Measurements from ENCODE around the gene KMO.

Gene KMO

DNA sequence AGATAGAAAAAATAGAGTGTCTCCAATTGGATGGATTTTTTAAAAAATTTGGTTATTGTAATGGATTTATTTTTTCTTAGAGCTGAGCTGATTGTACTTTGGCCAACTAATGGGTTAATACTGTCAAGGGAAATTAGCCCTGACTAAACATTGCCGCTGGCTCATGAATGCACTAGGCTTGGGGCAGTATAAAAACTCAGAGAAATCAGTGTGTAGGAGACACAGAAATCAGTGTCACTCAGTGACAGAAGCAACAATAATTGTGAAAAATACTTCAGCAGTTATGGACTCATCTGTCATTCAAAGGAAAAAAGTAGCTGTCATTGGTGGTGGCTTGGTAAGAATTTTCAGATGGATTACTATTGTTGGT is at the start of gene KMO:
KMO (plus strand) TSS at position 217 of the 370 bp plus-strand sequence; CDS start at position 284, 67 bp downstream.
- DNase-seq (ENCODE audit: low read depth in 2 of 2) = no peak

DNA sequence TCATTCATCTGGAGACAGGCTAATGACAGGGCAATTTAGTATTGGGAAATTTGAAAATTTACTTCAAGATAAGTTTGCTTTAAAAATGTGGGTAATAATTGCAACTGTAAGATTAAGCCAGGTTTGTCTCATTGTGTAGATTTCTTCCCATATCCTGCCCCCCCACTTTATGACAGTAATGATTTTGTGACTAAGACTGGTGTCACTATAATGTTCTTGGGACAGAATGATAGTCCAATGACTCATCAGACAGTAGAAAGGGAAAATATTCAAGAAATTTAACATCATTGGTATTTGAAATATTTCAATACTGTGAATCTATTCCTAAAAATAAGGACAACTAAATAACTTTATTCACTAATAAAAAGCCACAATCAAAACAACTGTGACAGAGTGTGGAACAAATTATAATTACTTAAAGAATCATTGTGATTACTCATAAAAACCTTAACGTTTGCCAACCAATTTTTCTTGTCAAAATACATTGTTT is 49.4 kb upstream of the KMO start:
- DNase-seq (ENCODE audit: low read depth in 2 of 2) = peak; percentile 51 to 56

DNA sequence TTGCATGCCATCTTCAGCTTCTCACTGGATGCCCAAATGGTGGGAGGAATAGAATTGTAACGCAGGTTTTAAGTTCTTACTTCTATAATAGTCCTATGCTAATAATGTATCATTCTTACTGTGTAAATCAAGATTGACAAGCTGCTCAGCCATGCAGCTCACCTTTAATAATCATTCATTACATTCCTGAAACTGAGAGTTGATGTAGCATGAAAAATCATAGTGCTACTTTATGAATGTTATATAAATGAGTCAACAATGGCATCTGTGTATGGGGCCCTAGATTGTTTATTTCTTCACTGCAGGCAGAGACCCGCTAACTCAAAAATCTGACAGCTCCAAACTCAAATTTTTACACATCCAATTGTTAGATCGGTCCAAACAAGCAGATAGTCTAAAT is 47.0 kb upstream of the KMO start:
- no peak for DNase-seq (ENCODE audit: low read depth in 2 of 2)

DNA sequence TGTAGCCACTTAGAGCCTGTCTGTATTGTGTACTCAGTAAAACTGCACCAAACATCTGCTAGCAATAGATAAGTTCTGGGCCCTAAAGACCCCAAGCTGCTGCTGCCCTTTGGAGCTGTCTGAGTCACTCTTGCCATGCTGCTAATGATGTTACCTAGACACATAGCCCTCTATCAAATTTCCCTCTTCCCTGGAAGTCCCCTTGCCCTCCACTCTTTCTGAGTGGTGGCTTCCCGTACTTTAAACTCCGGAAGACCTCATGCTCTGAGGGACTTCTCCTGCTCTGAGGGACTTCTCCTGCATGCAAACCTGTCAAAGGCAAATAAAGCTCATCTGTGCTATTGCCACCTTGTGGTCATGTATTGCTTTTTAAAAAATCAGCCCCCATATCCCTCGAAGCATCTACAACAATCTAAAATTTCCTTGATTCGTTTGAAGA is 46.6 kb upstream of the KMO start:
- DNase-seq (ENCODE audit: low read depth in 2 of 2) = no peak

DNA sequence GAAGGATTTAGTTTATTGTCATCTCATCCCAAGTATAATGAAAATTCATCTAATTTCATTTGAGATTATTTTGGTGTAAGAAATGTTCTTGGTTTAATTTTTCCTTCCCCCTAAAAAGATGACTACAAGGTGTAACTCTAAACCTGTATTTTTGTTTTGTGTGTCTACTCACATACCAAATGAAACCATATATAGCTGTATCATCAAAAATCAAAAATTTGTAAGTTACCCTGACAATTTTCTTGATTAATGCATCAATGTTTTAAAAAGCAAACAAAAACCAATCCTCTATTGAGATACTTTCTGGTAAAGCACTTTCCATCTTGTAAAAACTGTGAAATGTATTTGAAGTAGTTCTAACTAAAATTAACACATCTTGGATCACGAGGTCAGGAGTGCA is 43.4 kb upstream of the KMO start:
- DNase-seq (ENCODE audit: low read depth in 2 of 2) = no peak

DNA sequence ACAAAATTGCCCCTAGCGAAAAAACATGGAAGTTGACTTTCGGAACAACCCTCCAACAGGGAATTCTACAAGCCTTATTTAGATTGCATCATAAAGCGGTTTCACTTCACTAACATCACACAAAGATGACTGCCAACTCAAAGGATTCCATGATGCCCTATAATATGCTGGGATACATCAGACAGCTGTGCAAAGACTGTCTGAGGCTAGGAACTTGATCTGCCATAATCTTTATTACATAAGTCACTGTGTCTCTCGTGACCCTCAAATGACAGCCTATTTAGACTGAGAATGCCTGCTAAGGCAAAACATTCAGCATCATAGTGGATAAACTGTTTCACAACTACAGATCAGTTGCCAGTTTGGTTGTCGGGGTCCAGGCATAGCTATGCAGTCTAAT is 36.4 kb upstream of the KMO start:
- no peak for DNase-seq (ENCODE audit: low read depth in 2 of 2)

DNA sequence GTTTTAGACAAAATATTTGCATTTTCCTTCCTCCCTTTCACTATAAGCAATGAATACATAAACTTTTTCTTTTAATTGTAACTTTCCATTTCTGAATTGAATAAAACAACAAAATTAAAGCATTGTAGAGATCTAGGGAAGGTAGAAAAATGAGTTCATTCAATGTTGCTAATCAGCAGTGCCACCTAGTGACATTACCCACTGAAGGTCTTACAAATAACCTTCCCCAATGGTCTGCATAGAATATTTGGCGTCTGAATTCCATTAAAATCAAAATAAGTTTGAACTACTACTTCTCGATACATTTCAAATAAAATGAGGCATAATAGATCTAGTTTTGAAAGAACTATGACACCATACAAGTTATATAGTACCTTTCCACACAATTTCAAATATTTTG is 32.3 kb upstream of the KMO start:
- no peak for DNase-seq (ENCODE audit: low read depth in 2 of 2)

DNA sequence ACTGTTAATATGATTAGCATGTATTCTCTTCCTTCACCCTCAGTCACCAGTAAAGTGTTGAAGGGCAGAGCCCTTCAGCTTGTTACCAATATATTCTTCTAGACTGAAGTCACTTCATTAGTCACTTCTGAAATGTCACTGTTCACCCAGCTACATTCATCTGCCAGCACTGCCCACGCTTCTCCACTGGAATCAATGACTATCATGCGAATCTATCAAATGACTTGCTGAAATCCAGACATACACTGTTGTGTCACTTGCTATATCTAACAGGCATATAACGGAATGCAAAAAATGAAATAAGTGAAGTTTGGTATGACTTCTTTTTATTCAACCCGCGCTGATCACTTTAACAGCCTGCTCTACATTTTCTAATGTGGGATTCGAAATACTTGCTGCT is 28.7 kb upstream of the KMO start:
- DNase-seq (ENCODE audit: low read depth in 2 of 2) = no peak

DNA sequence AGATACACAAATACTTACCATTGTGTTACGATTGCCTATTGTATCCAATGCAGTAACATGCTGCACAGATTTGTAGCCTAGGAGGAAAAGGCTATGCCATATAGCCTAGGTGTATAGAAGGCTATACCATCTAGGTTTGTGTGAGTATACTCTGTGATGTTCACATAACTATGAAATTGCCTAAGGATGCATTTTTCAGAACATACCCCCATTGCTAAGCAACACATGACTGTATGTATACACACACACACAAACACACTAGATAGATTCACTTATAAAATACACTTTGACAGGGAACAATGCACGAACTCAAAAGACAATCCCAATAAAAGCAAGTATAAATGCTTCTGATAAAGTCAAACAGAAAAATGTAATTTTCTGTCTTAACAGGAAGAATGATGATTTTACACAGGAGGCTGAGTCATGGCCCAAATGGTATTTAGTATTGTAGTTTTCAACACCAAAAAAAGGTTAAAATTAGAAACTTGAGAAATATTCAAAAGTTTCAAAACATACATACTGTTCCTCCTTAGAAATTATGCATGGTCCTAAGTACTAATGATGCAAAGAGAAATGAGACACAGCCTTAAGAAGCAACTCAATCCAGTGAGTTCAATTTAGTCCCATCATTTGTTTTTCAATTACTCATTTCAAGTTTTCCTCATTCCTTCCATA is 24.9 kb upstream of the KMO start:
- no peak for DNase-seq (ENCODE audit: low read depth in 2 of 2)

DNA sequence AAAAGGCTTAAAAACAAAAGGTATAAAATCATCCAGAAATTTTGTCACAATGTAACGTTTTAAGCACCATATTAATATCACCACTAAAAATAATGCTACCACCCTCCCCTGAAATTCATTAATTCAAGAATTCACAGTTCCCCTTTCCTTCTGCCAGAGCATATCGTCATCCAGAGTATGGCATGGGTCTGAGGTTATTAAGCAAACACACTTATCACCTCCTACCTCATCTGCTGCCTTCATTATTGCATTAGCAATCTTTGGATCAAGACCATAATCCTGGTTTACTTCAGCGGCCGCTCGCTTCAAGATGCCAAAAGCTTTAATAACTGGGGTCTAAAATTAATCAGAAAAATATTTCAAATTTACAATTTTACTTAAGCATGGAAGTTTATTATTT is 18.8 kb upstream of the KMO start:
- DNase-seq (ENCODE audit: low read depth in 2 of 2) = no peak

DNA sequence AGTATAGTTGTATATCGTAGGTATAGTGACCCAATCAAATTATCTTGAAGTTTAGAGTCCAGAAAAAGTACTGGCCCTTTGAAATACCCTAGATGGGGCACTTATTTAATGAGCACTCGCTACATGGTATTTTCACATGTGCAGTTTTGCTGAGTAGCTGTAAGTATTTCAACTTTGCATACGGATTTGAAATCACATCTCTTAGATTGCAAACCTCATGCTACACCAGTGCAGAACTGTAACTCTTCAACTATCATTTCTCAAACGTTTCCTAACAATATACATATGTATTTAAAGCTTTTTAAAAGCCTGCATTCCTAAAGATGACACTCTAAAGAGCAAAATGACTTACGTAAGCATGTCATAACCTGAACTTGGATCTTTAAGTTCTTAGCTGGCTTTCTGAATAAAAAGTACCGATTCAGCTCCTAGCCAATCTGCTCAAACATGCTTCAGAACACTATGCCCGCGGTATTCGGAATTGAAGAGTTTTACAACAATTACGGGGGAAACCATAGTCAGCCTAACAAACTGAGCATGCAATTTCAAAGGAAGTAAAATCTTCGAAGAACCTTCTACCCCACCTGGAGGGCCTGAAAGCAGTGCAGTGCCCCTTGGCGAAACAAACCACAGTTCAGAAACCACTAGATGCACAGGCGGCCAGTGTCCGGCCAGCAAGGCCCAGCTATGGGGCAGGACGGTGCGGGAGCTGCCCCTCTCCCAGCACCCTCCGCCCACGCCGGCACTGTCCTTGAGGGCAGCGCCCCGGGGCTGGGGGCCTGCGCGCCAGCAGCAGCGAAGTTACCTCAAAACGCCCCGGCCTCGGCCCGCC is 13.5 kb upstream of the KMO start:
- no peak for DNase-seq (ENCODE audit: low read depth in 2 of 2)

DNA sequence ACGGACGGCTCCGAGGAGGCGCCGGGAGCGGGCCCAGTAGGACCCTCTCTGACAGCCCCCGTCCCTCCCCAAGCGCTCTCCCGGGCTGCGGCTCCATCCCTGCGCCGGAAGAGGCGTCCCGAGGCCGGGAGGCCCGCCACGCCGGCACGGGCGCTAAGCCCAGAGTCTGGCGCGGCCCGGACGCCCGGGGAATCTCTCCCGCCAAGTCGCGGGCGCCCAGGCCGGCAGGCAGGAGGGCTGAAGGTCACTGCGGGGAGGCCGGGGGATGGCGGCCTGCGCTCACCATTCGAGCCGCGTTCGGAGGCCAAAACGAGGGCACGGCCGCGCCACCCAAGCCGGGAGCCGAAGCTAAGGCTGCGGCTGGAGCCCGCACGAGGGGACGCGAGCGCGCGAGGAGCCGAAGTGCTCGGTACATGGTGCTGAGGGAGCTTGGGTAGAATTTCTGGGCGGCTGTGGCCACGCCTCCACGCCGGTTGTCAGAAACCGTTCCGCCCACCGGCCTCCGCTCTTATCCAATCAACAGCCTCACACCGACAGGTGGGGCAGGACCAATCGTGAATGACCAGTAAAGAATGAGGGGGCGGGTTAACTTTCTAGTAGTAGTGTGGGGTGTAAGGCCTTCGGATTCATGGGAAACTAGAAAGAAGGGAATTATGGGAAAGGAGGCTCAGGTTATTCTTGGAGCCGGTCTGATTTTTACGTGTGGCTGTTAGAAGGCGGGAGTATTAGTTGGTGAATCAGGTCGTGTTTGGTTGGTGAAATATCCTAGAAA is 12.7 kb upstream of the KMO start, which contains the start of gene FH:
FH (minus strand) TSS at position 448 of the 772 bp plus-strand sequence; CDS start at position 415, 33 bp downstream.
- peak; percentile 94 to 95 for DNase-seq (ENCODE audit: low read depth in 2 of 2)

DNA sequence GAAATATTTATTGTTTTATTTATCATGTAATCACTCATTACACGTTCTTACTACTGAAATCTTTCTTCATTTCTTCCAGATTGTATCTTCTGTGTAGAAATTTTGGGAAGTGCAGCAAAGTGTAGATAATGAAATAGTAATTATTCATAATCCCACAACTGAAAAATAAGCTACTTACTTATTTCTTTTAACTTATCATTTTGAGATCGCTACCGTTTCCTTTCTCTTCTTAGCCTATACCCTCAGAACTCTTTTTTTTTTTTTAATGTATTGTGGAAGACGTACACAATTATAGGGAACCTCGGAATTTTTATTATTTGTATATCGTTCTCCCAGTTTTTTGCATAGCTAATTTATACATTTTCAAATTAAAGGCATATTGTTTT is 12.1 kb upstream of the KMO start:
- no peak for DNase-seq (ENCODE audit: low read depth in 2 of 2)

DNA sequence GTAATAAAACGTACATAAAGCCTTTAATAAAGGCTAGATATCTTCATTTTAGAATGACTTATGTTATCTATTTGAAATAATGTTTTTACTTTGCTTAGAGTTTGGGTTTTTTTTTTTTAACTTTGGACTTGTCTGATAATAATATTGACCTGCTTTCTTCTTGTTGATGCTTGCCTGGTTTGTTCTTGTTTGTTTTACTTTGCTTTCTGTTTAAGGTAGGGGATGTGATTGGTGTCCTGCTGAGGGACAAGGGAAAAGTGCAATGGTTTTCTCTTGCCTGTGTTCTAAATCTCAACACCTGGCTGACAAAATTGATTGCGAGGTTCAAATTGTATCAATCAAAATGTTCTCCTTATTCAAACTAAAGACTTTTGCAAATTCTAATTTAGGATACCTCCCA is 10.5 kb upstream of the KMO start:
- DNase-seq (ENCODE audit: low read depth in 2 of 2) = no peak

DNA sequence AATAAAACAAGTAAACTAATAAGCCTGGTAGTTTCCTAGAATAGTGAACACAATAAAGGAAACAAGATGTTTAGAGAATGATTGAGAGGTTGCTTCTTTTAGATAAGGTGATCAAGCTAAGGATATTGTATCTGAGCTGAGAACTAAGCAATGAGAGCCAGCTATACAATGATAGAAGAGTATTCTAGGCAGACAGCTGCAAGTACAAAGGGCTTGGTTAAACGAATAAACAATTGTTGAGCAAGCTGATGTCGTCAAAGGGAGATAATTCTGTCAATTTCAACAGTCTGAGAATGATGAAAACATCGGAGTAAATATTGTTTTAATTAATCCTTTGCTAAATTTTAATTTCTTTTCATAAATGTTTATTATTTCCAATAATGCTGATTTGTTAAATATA is 7.2 kb upstream of the KMO start:
- DNase-seq (ENCODE audit: low read depth in 2 of 2) = no peak

DNA sequence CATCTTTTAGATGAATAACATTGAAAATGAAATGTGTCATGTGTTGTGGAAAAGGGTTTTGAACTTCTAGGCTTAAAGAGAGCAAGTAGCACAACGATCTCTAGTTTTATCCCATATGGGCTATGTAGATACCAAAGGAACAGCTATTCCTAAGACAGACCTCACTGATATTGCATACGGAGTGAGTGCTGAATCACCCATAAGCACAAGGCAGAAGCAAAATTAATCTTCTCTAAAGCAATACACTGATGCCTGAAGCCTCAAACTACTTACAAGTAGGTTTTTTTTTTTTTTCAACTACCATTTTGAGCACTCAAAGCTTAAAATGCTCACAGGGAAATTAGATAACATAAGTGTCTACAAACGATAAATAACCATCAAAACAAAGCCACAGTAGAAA is 5.0 kb upstream of the KMO start:
- DNase-seq (ENCODE audit: low read depth in 2 of 2) = no peak

DNA sequence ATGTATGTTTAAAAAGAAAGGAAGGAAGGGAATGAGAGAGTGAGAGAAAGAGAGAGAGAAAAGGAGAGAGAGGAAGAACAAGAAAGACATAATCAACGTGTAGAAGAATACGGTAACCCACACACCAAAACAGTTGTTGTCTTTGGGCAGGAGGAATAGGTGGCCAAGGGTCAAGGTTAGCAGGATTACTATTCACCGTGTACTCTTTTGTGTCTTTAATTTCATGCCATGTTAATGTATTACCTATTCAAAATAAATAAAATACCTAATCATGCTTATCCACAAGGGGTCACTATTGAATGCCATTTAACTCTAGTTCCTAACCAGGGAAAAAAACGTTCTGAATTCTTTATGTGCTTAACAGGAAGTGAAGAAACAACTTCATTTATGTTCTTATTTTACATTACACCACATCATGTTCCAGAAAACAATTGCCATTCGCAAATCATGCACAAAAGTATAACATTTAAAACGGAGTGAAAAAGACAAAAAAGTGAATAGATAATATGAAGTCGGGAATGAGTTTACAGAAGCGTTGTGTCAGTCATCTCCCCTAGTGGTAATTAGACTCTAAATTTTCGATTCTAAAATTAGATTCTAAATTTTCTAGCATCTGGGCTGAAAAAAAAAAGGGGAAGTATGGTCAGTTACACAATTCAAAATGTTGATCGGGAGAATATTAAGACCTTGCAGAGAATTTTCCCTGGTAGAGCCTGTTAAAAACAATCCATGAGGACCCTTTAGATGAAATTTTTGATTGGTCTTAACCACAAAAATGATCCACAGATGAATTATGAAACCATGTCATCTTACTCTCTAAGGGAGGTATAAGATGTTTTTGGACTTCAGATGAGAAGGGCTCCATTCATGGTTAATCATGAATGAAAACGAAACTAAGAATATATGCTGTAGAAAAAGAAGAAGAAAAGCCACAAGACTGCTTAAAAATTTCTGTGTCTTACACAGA is 700 bp upstream of the KMO start:
- DNase-seq (ENCODE audit: low read depth in 2 of 2) = peak; percentile 49 to 61

DNA sequence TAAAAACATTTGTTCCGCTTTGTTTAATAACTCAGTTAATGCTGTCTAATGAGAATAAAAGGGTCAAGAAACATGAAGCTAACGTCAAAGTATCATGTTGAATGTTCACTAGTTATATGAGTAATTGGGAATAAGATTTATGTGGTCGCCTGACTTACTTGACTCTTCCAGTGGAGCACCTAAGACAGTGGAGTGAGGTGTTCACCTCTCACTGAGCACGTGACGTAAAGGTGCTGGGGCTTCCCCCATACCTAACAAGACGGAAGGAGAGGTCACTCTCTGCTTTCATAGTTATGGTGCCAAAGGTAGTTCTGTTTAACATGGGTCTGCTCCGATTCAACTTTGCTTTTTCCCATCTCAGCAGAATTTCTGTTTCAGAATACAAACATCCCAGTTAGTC is 686 bp downstream of the KMO start:
- no peak for DNase-seq (ENCODE audit: low read depth in 2 of 2)

DNA sequence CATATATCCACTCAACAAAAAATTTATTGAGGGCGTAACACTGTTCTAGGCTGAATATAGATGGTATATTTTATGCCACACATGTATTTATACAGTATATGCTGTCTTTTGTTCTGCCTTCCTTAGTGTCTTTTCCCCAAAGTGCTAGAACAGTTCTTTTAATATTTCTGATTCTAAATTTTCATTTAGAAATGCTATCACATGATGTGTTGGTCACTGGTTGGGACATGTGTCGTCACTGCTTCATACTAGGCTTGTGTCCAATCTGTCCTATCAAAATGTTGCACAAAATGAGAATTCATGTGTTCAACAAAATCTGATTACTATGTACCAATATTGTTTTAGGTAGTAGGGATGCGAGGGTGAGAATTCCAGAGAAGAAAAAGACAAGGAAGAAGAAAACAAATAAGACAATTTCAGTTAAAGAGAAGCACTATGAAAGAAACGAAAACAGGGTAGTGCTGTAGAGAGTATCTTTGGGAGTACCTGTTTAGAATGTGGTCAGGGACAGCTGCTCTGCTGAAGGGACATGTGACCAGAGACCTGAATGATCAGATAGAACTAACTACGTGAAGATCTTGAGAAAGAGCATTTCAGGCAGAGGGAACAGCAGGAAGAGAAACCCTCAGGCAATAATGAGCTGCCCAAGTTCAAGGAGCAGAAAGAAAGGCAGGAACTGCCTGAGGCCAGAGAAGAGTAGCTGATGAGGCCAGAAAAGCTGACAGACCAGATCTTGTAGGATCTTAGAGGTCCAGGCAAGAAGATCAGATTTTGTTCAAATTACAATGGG is 1.3 kb downstream of the KMO start:
- DNase-seq (ENCODE audit: low read depth in 2 of 2) = no peak

DNA sequence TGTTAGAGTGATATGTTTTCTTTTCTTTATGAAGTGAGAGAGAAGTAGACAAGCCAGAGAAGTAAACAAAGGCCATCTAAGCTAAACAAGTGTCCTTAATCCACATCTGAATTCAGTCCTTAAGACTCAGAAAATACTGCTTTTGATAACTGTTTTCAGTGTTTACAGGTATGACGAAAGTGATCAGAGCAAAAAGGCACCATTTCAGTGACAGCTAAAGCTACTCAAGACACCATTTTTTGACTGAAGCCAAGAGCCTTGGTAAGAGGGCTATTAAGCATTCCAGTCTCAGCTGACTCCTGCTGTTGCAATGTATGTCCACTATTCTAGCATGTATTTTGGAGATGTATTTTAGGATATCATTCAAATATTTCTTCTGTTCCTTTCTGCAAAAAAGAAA is 4.1 kb downstream of the KMO start:
- no peak for DNase-seq (ENCODE audit: low read depth in 2 of 2)
